Measurements from ENCODE around the gene PRXL2B. TPM values are rescaled to one million over a fixed set of nuclear protein-coding genes. Genes with fewer than 3 reads are reported as not detected.

PRXL2B gene
- total RNA-seq, 4 donors from 2014 or later = 6.4 to 11.1 (median 7.4) TPM

GRCh38 chr1:2555634-2556276 lies 30.8 kb upstream of the PRXL2B start:
- TF ChIP-seq CTCF (IDR thresholded peaks at IDR 0.05; ENCODE audit: low read depth) = no peak

- TF ChIP-seq CTCF (IDR thresholded peaks at IDR 0.05; ENCODE audit: low read depth) = no peak
Measured at GRCh38 chr1:2556277-2556677, 30.3 kb upstream of the PRXL2B start, which contains the start of gene TNFRSF14. Gene TNFRSF14, plus strand, starts transcription at chr1:2556371. Its CDS starts 294 bp downstream, at chr1:2556665.

GRCh38 chr1:2556678-2557481 lies 29.7 kb upstream of the PRXL2B start:
- no peak for TF ChIP-seq CTCF (IDR thresholded peaks at IDR 0.05; ENCODE audit: low read depth)

GRCh38 chr1:2557482-2558400 lies 28.8 kb upstream of the PRXL2B start:
- TF ChIP-seq CTCF (IDR thresholded peaks at IDR 0.05; ENCODE audit: low read depth) = no peak

- TF ChIP-seq CTCF (IDR thresholded peaks at IDR 0.05; ENCODE audit: low read depth) = no peak
Measured at GRCh38 chr1:2558420-2558819, 28.2 kb upstream of the PRXL2B start.

GRCh38 chr1:2558861-2559260 lies 27.7 kb upstream of the PRXL2B start:
- no peak for TF ChIP-seq CTCF (IDR thresholded peaks at IDR 0.05; ENCODE audit: low read depth)

Data from subcutaneous adipose tissue (tissue), 4 donors.